NCI-H69 (cell line): Measurements from ENCODE around the gene TVP23C.

Experiments used
- DNase-seq: peaks from one replicate; lab custom pipeline; 2025; lab: John Stamatoyannopoulos, UW

TVP23C gene

GRCh38 chr17:15465045-15465701, 98.1 kb downstream of the TVP23C start:
- no peak for DNase-seq

- DNase-seq: no peak
Observed at GRCh38 chr17:15464231-15464985, 98.9 kb downstream of the TVP23C start.

- no peak for DNase-seq
Observed at GRCh38 chr17:15462976-15463772, 100.1 kb downstream of the TVP23C start.

GRCh38 chr17:15457723-15458094, 105.6 kb downstream of the TVP23C start:
- no peak for DNase-seq

- DNase-seq: no peak
Observed at GRCh38 chr17:15456972-15457722, 106.1 kb downstream of the TVP23C start.

DNA sequence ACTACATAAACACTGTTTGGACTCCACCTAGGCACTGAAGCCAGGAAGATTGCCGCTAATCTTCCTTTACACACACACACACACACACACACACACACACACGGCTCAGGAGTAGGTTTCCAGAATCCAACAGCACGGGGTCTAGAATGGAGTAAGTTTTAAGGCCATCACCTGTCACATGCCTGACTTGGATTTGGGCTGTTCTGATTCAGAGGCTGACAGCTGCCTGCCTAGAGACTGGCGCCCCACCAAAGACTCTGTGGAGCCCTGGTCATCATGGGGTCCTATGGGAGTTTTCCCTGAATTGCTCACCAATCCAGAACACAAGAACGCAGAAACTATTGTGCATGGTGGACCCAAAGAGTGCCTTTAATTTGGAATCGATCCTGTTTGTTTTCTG, 106.8 kb downstream of the TVP23C start:
- DNase-seq: no peak

GRCh38 chr17:15454346-15454745, 108.9 kb downstream of the TVP23C start:
- DNase-seq: no peak

DNA sequence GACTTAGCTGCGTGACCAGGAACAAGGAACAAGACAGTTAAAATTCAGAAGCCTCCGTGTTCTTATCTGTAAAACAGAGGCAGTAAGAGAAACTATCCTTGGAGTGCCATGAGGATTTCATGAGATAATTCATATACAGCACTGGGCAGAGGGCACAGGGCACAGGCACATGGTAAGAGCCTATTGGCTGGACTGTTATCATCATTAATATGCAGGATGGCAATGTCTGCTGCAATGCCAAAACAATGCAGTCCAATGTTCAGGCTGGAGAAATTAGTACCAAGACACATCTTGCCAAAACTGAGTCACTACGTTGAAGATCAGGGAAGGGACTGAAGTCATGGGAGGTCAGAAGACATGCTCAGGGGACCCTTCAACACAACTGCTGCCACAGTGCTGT, 109.5 kb downstream of the TVP23C start:
- no peak for DNase-seq

- no peak for DNase-seq
Observed at GRCh38 chr17:15453246-15453645, 110.0 kb downstream of the TVP23C start.

DNA sequence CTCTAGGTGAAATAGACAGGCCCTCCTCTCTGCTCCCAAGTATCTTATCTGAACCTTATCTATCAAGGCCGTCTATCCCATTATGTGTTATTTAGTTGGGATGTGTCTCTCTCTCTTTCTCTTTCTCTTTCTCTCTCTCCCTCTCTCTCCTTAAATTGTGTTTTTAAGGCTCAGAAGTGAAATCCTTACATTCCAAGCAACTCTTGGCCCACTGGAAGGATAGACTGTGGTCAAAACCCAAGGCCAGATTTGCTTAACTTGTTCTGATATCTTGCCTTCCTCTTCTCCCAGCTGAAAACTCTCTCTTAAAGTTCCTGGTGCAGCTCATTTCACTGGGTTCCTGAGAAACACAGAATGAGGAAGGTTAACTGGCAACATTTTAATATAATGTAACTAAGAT, 110.5 kb downstream of the TVP23C start:
- DNase-seq: no peak
